GM12878 (cell line): ENCODE data around the gene GDF3. TPM values are rescaled to one million over a fixed set of nuclear protein-coding genes. Genes with fewer than 3 reads are reported as not detected.

Source experiments
- ATAC-seq: fragments of 200-7000 bp; cut with Tn5 transposase; 3 replicates; pipeline ENCODE4 v1.9.1; 2020; ENCODE audit warnings: mild to moderate bottlenecking, moderate library complexity
- BruUV-seq: library from RNA; stranded (reverse); fragments of 400-500 nt; replicated peaks from 2 replicates; lab custom pipeline; 2021; lab: Mats Ljungman, UMichigan
- CTCF ChIA-PET: fragments of 300-600 bp; sonication (Branson Sonifier 250); formaldehyde crosslinking; extraction: SDS; loops from one replicate; lab custom pipeline; 2021; ENCODE audit warnings: inconsistent platforms; lab: Yijun Ruan, JAX
- POLR2A ChIA-PET: fragments of 350-600 bp; formaldehyde crosslinking; extraction: SDS; loops from one replicate; lab custom pipeline; 2021; ENCODE audit warnings: inconsistent platforms; lab: Charles Lee
- RAD21 ChIA-PET: fragments of 300-600 bp; sonication (Branson Sonifier 250); formaldehyde crosslinking; loops from one replicate; lab custom pipeline; 2023; ENCODE audit warnings: antibody characterized with exemption; ENCODE audit not compliant: unreplicated experiment; lab: Charles Lee
- SMC1A ChIA-PET: fragments of 300-600 bp; sonication (Branson Sonifier 250); formaldehyde crosslinking; loops from one replicate; lab custom pipeline; 2023; ENCODE audit not compliant: unreplicated experiment, uncharacterized antibody; lab: Charles Lee
- DNase-seq: peaks from one replicate; pipeline ENCODE4 v3.0.0-alpha.2; 2011; ENCODE audit warnings: low read depth, low spot score
- FAIRE-seq: peaks from 3 replicates; lab custom pipeline; 2011; peaks lifted over from hg19 to GRCh38; lab: Jason Lieb, UNC
- H2AFZ ChIP-seq: 2 replicates; pipeline ENCODE4 v1.6.0; 2011; ENCODE audit warnings: low read depth, low read length, control low read depth; ENCODE audit not compliant: control insufficient read depth
- H3K27ac ChIP-seq: 2 replicates; pipeline ENCODE4 v1.5.1; 2011; ENCODE audit warnings: control low read depth; ENCODE audit not compliant: control insufficient read depth, insufficient read depth
- H3K27me3 ChIP-seq, 2 experiments: replicated peaks in 1 of 2; 2 replicates each; pipeline versions ENCODE4 v1.6.0 to v1.6.1; 2011; ENCODE audit warnings: low read length in 1 of 2; ENCODE audit not compliant: control insufficient read depth in 2 of 2, insufficient read depth in 2 of 2
- H3K36me3 ChIP-seq, 2 experiments: 2 replicates each; pipeline ENCODE4 v1.5.1; 2011; ENCODE audit warnings: low read length in 1 of 2; ENCODE audit not compliant: control insufficient read depth in 2 of 2, insufficient read depth in 2 of 2
- H3K4me1 ChIP-seq: 2 replicates; pipeline ENCODE4 v1.6.1; 2011; ENCODE audit warnings: mild to moderate bottlenecking, low read length, moderate library complexity, mixed read lengths; ENCODE audit not compliant: control insufficient read depth, insufficient read depth
- H3K4me2 ChIP-seq: 2 replicates; pipeline ENCODE4 v1.6.0; 2011; ENCODE audit warnings: control low read depth; ENCODE audit not compliant: control insufficient read depth, insufficient read depth
- H3K4me3 ChIP-seq: fragments of 200-600 bp; sonication (generic); 2 replicates; pipeline ENCODE4 v1.5.1; 2016
- H3K79me2 ChIP-seq: 2 replicates; pipeline ENCODE4 v1.6.0; 2011; ENCODE audit warnings: low read length; ENCODE audit not compliant: control insufficient read depth, insufficient read depth
- H3K9ac ChIP-seq: 2 replicates; pipeline ENCODE4 v1.8.0; 2011; ENCODE audit warnings: low read length, control low read depth, mixed read lengths; ENCODE audit not compliant: control insufficient read depth, insufficient read depth
- H3K9me3 ChIP-seq: replicated peaks from 3 replicates; pipeline ENCODE4 v1.5.1; 2011; ENCODE audit warnings: mild to moderate bottlenecking, low read length; ENCODE audit not compliant: control insufficient read depth, insufficient read depth
- H4K20me1 ChIP-seq: 2 replicates; pipeline ENCODE4 v1.6.0; 2011; ENCODE audit not compliant: control insufficient read depth, insufficient read depth
- EZH2 ChIP-seq: IDR thresholded peaks from 2 replicates; pipeline ENCODE4 v1.6.1; 2012; ENCODE audit warnings: low read depth, mild to moderate bottlenecking, control low read depth, inconsistent platforms, low read length, borderline replicate concordance; ENCODE audit not compliant: control insufficient read depth
- KLF5 ChIP-seq: fragments of 450-650 bp; IDR thresholded peaks from 2 replicates; pipeline ENCODE4 v1.6.1; 2014; ENCODE audit warnings: mild to moderate bottlenecking; ENCODE audit not compliant: partially characterized antibody
- POLR2A ChIP-seq: IDR thresholded peaks from 2 replicates; pipeline ENCODE4 v1.6.1; 2011; ENCODE audit warnings: low read depth, mild to moderate bottlenecking, low read length
- POU2F2 ChIP-seq: IDR thresholded peaks from 3 replicates; pipeline ENCODE4 v1.6.1; 2011; ENCODE audit warnings: low read depth, mild to moderate bottlenecking, low read length, borderline replicate concordance
- SRF ChIP-seq, 2 experiments: IDR thresholded peaks; 2 replicates each; pipeline ENCODE4 v1.6.1; 2011; ENCODE audit warnings: low read depth in 2 of 2, low read length in 2 of 2, mild to moderate bottlenecking in 1 of 2, moderate library complexity in 1 of 2
- ZNF24 ChIP-seq: fragments of 450-650 bp; IDR thresholded peaks from 2 replicates; pipeline ENCODE4 v1.6.1; 2017; ENCODE audit warnings: antibody characterized with exemption, mild to moderate bottlenecking
- WGBS: methylation state at CpG from one replicate; pipeline ENCODE4 v1.1.6; 2016; ENCODE audit warnings: low lambda C conversion rate; ENCODE audit not compliant: insufficient replicate concordance, insufficient coverage; ENCODE audit errors: missing lambda C conversion rate; 5-methylcytosine and 5-hydroxymethylcytosine counted together
- in situ Hi-C: fragments of 300-500 bp; cut with MboI; formaldehyde crosslinking; loops from 9 replicates; pipeline ENCODE4 v1.14.3; 2018; ENCODE audit warnings: mixed read lengths
- intact Hi-C: fragments of 100-400 bp; cut with micrococcal nuclease; formaldehyde crosslinking; loops from one replicate; pipeline ENCODE4 v1.14.2; 2022; ENCODE audit not compliant: unreplicated experiment
- polyA plus RNA-seq, 11 experiments: library from polyadenylated mRNA; depleted of rRNA in 4 of 11; unstranded in 6 of 11; stranded (reverse) in 5 of 11; fragments of >200 nt; fragmentation: Nextera tagmentation in 4 of 11; fragmentation: Illumina TruSeq in 1 of 11; extraction: Ambion mirVana in 4 of 11; extraction: Trizol in 1 of 11; gene quantifications; 1 replicate in 1 of 11; 2 replicates in 10 of 11; pipeline versions ENCODE4 v1.2.1 to v1.2.3, GENCODE V29; 2011 to 2016; ENCODE audit warnings: inconsistent platforms in 2 of 11, missing spikeins in 2 of 11, low read depth in 1 of 11
- total RNA-seq, 4 experiments: library from RNA; depleted of rRNA in 3 of 4; stranded (reverse); fragments of >200 nt in 3 of 4; fragmentation: Illumina TruSeq in 1 of 4; extraction: Trizol in 1 of 4; gene quantifications; 2 replicates each; pipeline versions ENCODE4 v1.2.1 to v1.2.3, GENCODE V29; 2013 to 2021
- TF ChIP-seq, protein P1 (sequence below): IDR thresholded peaks from 2 replicates; pipeline ENCODE4 v1.6.1; 2012; ENCODE audit warnings: low read depth, low read length, improper control_type of control experiment
- TF ChIP-seq, protein P2 (sequence below): fragments of 150-350 bp; IDR thresholded peaks from 2 replicates; pipeline ENCODE4 v1.6.1; 2016; ENCODE audit warnings: low read depth, low read length

Gene GDF3
- total and polyA plus RNA-seq, 10 of the 15 experiments (the other 5 are each of a cell fraction or from before 2014, with no cell fraction given), result not detected

DNA sequence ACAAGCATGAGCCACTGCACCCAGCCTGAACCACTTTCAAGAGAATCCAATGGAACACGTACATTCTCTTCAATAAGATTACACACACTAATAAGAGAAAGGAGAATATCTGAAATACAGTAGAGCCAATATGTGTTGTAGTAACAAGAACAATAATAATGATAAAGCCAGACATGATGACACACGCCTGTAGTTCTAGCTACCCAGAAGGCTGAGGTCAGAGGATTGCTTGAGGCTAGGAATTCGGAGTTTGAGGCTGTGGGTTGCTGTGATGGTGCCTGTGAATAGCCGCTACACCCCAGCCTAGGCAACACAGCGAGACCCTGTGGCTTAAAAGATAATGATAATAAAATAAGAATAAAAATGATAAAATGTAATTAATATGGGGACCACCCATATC is 45.5 kb downstream of the GDF3 start:
- in situ Hi-C loops (no loop called here), intact Hi-C loops (no loop called here)
- Histone ChIP-seq H4K20me1 (no peaks in the 10 kb centered on the region), H3K9me3 (no peaks in the 10 kb centered on the region), H2AFZ (no peak overlapping the region), H3K79me2 (no peaks in the 10 kb centered on the region), H3K9ac (no peak overlapping the region), H3K36me3 (no peaks in the 10 kb centered on the region), H3K4me3 (no peak overlapping the region)
- ChIA-PET RAD21 (interaction anchor here (1.1 kb wide), 1 partner anchor 12 kb away, joined by 3 read pairs; no protein-coding TSS in a partner anchor), CTCF (interaction anchor here (1.1 to 1.8 kb wide), 2 partner anchors 8 to 158 kb away, joined by 3 to 6 read pairs; no protein-coding TSS in a partner anchor)
- 45% methylated on average over 5 of the region's 5 CpGs for WGBS
- DNase-seq, result no peak
- TF ChIP-seq EZH2 (no peak), POLR2A (no peak), POU2F2 (no peak), SRF (IDR thresholded peaks at IDR 0.05; ENCODE audit: low read depth in 2 of 2, low read length in 2 of 2) (no peak), KLF5 (no peak), ZNF24 (no peak)
- TF ChIP-seq, protein P1, sequence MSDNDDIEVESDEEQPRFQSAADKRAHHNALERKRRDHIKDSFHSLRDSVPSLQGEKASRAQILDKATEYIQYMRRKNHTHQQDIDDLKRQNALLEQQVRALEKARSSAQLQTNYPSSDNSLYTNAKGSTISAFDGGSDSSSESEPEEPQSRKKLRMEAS, result no peak
- TF ChIP-seq, protein P2, sequence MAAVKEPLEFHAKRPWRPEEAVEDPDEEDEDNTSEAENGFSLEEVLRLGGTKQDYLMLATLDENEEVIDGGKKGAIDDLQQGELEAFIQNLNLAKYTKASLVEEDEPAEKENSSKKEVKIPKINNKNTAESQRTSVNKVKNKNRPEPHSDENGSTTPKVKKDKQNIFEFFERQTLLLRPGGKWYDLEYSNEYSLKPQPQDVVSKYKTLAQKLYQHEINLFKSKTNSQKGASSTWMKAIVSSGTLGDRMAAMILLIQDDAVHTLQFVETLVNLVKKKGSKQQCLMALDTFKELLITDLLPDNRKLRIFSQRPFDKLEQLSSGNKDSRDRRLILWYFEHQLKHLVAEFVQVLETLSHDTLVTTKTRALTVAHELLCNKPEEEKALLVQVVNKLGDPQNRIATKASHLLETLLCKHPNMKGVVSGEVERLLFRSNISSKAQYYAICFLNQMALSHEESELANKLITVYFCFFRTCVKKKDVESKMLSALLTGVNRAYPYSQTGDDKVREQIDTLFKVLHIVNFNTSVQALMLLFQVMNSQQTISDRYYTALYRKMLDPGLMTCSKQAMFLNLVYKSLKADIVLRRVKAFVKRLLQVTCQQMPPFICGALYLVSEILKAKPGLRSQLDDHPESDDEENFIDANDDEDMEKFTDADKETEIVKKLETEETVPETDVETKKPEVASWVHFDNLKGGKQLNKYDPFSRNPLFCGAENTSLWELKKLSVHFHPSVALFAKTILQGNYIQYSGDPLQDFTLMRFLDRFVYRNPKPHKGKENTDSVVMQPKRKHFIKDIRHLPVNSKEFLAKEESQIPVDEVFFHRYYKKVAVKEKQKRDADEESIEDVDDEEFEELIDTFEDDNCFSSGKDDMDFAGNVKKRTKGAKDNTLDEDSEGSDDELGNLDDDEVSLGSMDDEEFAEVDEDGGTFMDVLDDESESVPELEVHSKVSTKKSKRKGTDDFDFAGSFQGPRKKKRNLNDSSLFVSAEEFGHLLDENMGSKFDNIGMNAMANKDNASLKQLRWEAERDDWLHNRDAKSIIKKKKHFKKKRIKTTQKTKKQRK, result no peak
- TF ChIP-seq, all 136 proteins: peak for 0
- ChIA-PET SMC1A (no interaction called here), POLR2A (no interaction called here)
- peaks cover 2% of the 10 kb centered on the region; the same call in 1 of the 2 replicates for H3K4me1 ChIP-seq
- FAIRE-seq (no peak), ATAC-seq (no peak)
- BruUV-seq, result no TSS peak
- H3K4me2 ChIP-seq, result no peak overlapping the region
- no peaks in the 10 kb centered on the region for H3K27me3 ChIP-seq
- H3K27ac ChIP-seq, result no peak overlapping the region
